Neural crest cell (in vitro differentiated cells): ENCODE data around the gene STEAP1. TPM values are rescaled to one million over a fixed set of nuclear protein-coding genes. Genes with fewer than 3 reads are reported as not detected.
"Not testable (repeated sequence)": the region's sequence is repeated elsewhere in the genome, so short reads cannot be mapped to it uniquely, and the experiment has no call there.

Experiments
- DNase-seq: peaks from one replicate; pipeline ENCODE4 v3.0.0; 2021; ENCODE audit warnings: low read depth, mixed read lengths, low spot score
- H3K27ac Mint-ChIP-seq: one replicate; pipeline ENCODE4 v1.8.0; 2021; ENCODE audit warnings: mild to moderate bottlenecking, mixed read lengths; ENCODE audit not compliant: unreplicated experiment
- H3K27me3 Mint-ChIP-seq: 2 replicates; pipeline ENCODE4 v1.8.0; 2021; ENCODE audit warnings: low read depth, mild to moderate bottlenecking, mixed read lengths
- H3K36me3 Mint-ChIP-seq: 2 replicates; pipeline ENCODE4 v1.8.0; 2021; ENCODE audit warnings: low read depth, mild to moderate bottlenecking, mixed read lengths
- H3K4me1 Mint-ChIP-seq: 2 replicates; pipeline ENCODE4 v1.8.0; 2021; ENCODE audit warnings: mixed read lengths
- H3K4me3 Mint-ChIP-seq: one replicate; pipeline ENCODE4 v1.8.0; 2021; ENCODE audit warnings: mild to moderate bottlenecking, mixed read lengths
- H3K9me3 Mint-ChIP-seq: 2 replicates; pipeline ENCODE4 v1.8.0; 2021; ENCODE audit warnings: mixed read lengths
- total RNA-seq: library from RNA; stranded (reverse); gene quantifications from 2 replicates; pipeline ENCODE4 v1.2.1, GENCODE V29; 2021
- TF ChIP-seq, protein P1 (sequence below): fragments of 200-600 bp; sonication (generic); conservative IDR thresholded peaks from 2 replicates; pipeline ENCODE4 v1.5.0; 2021; ENCODE audit warnings: antibody characterized with exemption, mild to moderate bottlenecking

The STEAP1 gene
- total RNA-seq, 1 donor from 2014 or later, result 2.4 TPM

DNA sequence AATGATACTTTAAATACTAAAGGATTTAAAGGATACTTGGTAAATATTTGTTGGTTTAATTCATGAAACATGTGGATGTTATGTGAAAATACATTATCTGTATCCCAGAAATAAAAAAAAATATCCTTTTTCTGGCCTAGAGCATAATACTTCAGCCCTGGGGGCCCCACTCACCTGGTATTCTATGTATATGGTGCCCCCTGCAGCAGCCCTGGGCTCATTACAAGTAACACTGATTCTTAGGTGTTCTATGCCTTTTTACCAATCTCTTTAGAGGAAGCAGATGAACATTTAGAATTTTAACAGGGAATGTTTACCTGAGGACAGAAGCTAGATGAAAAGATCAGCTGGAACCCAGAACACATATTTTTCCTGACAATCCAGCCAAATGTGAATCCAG lies 4.8 kb upstream of the STEAP1 start:
- DNase-seq, result not testable (repeated sequence)

DNA sequence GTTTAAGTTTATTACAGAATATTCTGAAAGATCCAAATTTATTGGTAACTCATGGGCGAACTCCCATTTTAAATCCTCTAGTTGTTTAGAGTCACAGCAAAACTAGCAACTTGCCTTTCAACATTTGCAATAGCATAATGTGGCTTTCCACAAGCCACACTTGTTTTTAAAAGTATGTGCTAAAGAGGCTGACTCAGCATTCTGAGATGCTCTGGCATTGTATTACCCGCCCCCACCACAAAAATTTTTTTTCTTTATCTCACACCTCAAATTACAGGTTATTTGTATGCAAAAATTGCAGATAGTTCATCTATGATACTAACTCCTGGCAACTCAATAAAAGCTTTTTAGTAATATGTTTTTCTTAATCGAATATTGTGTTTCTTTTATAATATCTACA lies 2.4 kb upstream of the STEAP1 start:
- not testable (repeated sequence) for H3K4me3 Mint-ChIP-seq, DNase-seq, H3K27ac Mint-ChIP-seq, H3K36me3 Mint-ChIP-seq, H3K9me3 Mint-ChIP-seq
- Mint-ChIP-seq H3K27me3 (peaks cover 16% of the 10 kb centered on the region), H3K4me1 (peaks cover 14% of the 10 kb centered on the region)

More for the DNA sequence above, 4.8 kb upstream of the STEAP1 start:
- not testable (repeated sequence) for H3K27me3 Mint-ChIP-seq, H3K9me3 Mint-ChIP-seq, H3K27ac Mint-ChIP-seq, H3K36me3 Mint-ChIP-seq, H3K4me1 Mint-ChIP-seq, H3K4me3 Mint-ChIP-seq
- TF ChIP-seq, protein P1, sequence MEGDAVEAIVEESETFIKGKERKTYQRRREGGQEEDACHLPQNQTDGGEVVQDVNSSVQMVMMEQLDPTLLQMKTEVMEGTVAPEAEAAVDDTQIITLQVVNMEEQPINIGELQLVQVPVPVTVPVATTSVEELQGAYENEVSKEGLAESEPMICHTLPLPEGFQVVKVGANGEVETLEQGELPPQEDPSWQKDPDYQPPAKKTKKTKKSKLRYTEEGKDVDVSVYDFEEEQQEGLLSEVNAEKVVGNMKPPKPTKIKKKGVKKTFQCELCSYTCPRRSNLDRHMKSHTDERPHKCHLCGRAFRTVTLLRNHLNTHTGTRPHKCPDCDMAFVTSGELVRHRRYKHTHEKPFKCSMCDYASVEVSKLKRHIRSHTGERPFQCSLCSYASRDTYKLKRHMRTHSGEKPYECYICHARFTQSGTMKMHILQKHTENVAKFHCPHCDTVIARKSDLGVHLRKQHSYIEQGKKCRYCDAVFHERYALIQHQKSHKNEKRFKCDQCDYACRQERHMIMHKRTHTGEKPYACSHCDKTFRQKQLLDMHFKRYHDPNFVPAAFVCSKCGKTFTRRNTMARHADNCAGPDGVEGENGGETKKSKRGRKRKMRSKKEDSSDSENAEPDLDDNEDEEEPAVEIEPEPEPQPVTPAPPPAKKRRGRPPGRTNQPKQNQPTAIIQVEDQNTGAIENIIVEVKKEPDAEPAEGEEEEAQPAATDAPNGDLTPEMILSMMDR, result peak; percentile 66

DNA sequence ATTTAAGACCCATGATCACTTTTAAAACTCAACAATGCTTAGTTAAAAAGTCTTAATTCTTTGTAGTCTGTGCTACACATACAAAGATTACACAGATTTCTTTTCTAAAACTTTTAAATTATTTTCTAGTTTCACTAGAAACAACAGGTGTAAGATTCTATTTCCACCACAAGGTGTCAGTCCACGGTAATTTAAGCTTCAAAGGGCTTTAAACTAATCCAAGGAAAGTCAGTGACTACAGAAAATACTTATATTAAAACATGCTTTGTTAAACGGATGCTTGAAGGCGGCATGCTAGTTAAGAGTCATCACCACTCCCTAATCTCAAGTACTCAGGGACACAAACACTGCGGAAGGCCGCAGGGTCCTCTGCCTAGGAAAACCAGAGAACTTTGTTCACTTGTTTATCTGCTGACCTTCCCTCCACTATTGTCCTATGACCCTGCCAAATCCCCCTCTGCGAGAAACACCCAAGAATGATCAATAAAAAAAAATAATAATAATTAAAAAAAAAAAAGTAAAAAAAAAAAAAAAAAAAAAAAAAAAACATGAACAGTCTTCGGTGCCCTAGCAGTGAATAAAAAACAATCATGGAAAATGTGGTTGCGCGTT lies 1.5 kb upstream of the STEAP1 start:
- peaks cover 16% of the 10 kb centered on the region for H3K27me3 Mint-ChIP-seq
- peak overlapping the region; percentile 74 for H3K4me3 Mint-ChIP-seq
- not testable (repeated sequence) for H3K36me3 Mint-ChIP-seq, H3K27ac Mint-ChIP-seq, H3K9me3 Mint-ChIP-seq
- TF ChIP-seq, protein P1, result peak; percentile 78
- DNase-seq, result peak; percentile 14
- H3K4me1 Mint-ChIP-seq, result peaks cover 14% of the 10 kb centered on the region

DNA sequence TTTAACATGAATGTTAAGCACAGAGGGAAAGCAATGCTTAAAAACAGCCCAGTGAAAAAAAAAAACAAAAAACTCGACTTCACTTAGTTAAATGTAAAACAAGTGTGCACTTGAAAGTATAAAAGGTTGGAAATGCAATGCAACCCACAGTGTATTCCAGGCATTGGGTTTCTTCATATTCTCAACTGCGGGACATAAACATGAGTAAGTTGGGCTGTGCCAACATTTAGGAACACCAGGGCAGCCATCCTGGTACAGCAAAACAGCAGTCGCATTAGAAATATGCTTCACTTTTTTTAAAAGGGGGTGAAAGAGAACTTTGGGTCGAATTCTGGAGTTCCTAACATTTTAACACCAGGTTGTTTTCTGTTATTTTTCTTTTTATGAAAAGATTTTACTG lies 937 bp downstream of the STEAP1 start:
- Mint-ChIP-seq H3K4me3 (no peak overlapping the region), H3K27me3 (peaks cover 16% of the 10 kb centered on the region), H3K27ac (no peak overlapping the region), H3K36me3 (no peaks in the 10 kb centered on the region), H3K9me3 (no peaks in the 10 kb centered on the region), H3K4me1 (peaks cover 14% of the 10 kb centered on the region)
- TF ChIP-seq, protein P1, result no peak
- no peak for DNase-seq

DNA sequence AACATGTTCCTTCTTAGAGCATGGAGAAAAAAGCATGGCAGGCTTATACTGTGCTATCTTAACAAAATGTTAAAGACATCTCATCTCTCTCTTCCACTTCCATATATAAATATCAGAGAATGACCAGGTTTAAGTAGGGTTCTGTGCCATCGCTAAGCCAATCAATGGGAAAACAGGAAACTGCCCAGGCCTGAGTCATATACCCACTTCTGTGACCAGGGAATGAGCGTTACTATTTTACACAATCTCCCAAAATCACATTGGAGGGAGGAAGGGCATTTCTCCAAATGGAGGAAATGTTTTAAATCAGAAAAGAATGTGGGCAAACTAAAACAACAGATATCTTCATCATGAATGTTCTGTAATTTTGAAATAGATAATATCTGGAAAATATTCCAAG lies 3.1 kb downstream of the STEAP1 start:
- DNase-seq, H3K4me3 Mint-ChIP-seq, H3K27ac Mint-ChIP-seq, H3K9me3 Mint-ChIP-seq, H3K36me3 Mint-ChIP-seq: not testable (repeated sequence)
- peaks cover 14% of the 10 kb centered on the region for H3K4me1 Mint-ChIP-seq
- peaks cover 16% of the 10 kb centered on the region for H3K27me3 Mint-ChIP-seq

DNA sequence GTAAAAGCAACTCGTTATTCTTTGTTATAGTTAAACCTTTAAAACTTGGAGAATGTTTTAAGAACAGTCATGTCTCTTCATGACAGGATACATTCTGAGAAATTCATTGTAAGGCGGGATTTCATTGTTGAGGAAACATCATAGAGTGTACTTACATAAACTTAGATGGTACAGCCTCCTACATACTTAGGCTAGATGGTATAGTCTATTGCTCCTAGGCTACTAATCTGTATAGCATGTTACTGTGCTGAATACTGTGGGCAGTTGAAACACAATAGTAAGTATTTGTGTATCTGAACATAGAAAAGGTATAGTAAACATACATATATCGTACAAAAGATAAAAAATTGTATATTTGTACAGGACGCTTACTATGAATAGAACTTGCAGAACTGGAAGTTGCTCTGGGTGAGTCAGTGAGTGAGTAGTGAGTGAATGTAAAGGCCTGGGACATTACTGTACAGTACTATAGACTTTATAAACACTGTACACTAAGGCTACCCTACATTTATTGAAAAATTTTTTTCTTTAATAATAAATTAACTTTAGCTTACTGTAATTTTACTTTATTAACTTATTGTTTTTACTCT lies 3.6 kb downstream of the STEAP1 start:
- not testable (repeated sequence) for DNase-seq, H3K27ac Mint-ChIP-seq, H3K4me3 Mint-ChIP-seq, H3K9me3 Mint-ChIP-seq, H3K36me3 Mint-ChIP-seq
- peaks cover 16% of the 10 kb centered on the region for H3K27me3 Mint-ChIP-seq
- H3K4me1 Mint-ChIP-seq, result peaks cover 11% of the 10 kb centered on the region

DNA sequence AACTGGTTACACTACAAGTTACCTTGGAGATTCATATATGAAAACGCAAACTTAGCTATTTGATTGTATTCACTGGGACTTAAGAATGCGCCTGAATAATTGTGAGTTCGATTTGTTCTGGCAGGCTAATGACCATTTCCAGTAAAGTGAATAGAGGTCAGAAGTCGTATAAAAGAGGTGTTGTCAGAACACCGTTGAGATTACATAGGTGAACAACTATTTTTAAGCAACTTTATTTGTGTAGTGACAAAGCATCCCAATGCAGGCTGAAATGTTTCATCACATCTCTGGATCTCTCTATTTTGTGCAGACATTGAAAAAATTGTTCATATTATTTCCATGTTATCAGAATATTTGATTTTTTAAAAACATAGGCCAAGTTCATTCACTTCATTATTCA lies 9.3 kb downstream of the STEAP1 start:
- Mint-ChIP-seq H3K9me3 (no peaks in the 10 kb centered on the region), H3K27me3 (no peaks in the 10 kb centered on the region), H3K4me3 (no peak overlapping the region), H3K36me3 (no peaks in the 10 kb centered on the region), H3K4me1 (no peaks in the 10 kb centered on the region), H3K27ac (no peak overlapping the region)
- no peak for DNase-seq
- TF ChIP-seq, protein P1, result no peak
